NCI-H1092 treated with DMSO at 0.1 percent for 48 hours (cell line): Measurements from ENCODE around the gene IL1RAPL2.

Experiments
- DNase-seq: peaks from one replicate; lab custom pipeline; 2025; lab: John Stamatoyannopoulos, UW

IL1RAPL2 gene

DNA sequence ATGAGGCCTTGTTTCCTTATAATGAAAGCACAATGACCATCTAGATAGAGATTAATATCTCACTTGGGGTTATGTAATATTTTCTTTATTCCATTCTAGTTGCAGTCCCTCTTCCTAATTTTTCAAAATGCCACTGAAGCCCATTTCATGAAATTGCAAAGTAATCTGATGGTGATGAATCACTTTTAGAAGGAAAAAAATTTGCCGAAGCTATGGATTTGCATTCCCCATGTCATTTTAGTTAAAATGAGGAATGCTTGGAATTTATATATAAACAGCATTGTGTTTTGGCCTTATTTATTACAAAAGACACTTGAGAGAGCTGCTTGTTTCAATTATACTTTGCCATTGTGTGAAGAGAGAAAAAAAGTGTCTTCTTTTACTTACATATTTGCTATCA, 896.2 kb downstream of the IL1RAPL2 start:
- no peak for DNase-seq

DNA sequence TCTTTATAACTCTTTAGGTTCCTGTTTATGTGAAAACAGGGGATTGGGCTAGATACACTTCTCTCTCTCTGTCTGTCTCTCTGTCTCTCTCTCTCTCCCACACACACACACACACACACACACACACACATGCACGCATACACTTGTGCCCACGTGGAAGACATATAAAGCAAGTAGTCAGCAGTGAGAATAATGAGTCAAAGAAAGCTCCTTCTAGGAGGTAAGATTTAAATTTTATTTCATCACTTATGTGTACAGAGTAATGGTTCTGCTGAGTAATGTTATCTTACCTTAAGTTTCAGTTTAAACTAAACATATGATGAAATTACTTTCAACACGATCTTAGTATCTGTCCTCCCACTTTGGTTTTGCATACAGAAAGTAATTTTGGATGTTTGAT, 897.5 kb downstream of the IL1RAPL2 start:
- no peak for DNase-seq

DNA sequence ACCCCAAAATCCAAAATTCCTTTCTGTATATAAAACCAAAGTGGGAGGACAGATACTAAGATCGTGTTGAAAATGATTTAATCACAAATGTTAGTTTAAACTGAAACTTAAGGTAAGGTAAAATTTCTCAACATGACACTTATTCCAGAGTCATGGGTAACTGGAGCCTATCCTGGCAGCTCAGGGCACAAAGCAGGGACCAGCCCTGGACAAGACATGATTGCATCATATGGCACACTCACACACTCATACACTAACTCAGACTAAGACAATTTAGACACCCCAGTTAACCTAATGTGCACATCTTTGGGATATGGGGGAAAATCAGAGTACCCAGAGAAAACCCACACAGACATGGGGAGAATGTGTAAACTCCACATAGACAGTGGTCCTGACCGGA, 898.6 kb downstream of the IL1RAPL2 start:
- no peak for DNase-seq

GRCh38 chrX:105468741-105469140, 902.7 kb downstream of the IL1RAPL2 start:
- DNase-seq = no peak

DNA sequence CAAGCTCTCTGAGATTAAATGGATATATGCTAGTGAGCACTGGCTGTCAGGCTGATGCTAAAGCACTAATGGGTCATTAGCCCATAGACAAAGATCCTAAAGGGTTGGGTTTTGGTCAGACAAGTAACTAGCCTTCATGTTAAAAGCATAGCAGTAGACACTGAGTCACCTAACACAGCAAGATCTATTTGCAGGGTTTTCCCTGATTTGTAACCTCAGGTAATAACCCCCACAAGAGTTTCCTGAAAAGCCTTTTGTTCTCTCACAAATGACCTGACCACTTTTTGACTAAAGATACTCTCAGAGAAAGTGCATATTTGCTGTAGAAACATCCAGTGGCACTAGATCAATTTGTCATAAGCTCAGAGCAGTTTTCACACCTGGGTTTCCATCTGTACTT, 905.6 kb downstream of the IL1RAPL2 start:
- no peak for DNase-seq

- no peak for DNase-seq
Measured at GRCh38 chrX:105475801-105476200, 909.8 kb downstream of the IL1RAPL2 start.

DNA sequence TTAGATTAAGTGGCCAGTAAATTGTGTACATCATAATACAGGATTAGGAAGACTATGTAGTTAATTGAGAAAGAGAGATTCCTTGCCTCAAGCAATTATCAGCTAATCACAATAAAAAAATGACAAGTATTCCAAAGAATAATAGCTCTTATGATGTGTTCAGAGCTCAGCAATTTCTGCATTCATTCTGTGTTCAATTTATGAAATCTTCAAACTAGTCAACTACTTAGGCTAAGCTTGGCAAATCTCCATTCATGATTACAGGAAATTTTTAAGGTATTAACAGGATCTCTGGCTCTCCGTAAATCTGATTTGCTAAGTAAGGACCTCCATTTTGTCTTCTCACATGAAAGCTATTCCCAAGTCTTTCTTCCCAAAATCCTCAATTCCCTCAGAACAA, 911.4 kb downstream of the IL1RAPL2 start:
- no peak for DNase-seq

DNA sequence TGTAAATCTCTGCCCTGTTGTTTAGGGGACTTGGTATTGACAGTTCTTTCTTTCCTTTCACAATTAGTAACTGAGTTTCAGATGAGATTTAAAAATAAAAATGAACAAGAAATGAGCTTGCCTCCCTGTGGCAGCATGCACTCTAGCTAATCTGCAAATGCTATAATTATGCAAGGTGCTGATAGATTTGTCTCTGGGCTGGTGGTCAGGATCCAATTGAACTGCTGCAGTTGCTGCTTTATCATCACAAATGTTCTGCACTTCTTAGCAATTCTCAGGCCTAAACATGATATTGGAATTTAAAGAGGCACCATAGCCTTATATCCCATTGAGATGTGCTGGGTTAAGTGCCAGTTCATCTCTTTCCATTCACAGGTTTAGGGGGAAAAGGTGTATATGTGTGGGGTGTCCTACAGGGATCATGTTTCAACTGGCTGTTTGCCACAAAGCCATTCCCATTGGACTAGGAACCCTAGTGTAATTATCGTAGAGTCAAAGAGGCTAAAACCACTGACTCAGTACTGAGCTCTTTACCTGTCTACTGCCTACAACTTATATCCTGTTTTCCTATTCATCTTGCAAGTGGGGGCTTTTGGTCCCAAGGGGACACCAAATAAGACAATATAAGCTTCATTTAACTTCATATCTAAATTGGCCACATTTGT, 914.8 kb downstream of the IL1RAPL2 start:
- no peak for DNase-seq

- no peak for DNase-seq
Measured at GRCh38 chrX:105483011-105483410, 917.0 kb downstream of the IL1RAPL2 start.

DNA sequence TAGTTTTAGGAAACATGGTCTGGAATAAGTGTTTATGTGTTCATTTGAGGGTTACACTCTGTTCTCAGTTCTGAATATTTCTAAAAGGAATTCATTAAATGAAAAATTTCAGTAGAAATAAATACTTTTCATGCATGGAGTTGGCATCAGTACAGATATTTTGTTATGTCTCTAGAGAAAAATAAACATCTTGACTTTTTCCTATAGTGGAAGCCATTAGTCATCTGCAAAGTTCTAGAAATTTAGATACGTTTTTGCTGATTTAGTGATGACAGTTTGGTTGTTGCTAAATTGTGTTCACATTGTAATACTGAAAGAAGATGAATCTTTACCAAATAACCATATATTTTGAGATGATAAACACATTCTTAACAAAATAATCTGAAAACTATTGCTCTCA, 922.7 kb downstream of the IL1RAPL2 start:
- no peak for DNase-seq

DNA sequence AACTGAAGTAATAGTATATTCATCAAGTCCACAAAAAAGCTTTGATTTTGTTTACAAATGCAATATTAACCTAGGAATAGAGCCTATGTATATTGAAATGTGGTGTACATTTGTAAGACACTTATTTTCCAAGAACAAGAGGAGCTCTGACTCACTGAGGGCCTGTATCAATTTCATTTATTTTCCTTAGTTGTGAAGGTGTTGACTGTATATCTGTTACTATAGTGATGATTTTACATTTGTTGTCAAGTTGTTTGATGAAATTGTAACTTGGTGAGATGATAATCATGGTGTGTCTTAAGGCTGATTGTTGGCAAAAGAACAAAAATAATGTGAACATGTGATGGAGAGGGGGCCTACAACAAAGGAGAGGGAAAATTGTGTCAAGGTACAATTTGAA, 929.4 kb downstream of the IL1RAPL2 start:
- DNase-seq = no peak

DNA sequence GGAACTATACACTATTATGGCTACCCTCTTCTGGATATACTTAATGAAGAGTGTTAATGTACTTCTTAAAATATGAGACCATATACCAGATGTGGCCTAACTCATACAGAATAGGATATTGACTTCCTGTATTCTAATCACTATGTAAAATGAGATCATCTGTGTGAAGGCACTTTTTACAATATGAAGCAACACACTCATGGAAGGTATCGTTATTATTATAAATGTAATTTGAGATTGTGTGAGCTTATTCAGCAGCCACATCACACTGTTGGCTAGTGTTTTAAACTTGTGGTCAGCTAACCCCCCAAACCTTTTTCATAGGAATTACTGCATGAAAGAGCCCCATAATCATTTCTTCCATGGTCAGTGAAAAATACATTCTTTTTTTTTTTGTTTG, 936.3 kb downstream of the IL1RAPL2 start:
- no peak for DNase-seq

DNA sequence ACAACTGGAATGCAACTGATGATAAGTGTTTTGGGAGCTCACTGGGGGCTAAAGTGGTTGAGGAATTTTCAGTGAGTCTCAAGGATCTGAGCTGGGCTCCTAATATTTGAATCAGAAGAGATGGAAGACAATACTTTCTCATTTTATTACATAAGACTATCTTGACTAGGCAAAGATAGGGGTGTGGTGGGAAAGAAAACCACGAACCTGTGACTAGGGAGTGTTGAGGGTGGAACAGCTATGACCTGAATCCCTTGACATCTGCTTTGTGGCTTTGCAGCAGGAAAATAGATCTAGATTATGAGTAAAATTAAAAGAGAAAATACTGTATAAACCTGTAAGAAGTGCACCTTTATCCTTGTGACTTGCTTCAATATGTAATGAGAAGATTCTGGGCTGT, 949.6 kb downstream of the IL1RAPL2 start:
- DNase-seq = no peak

GRCh38 chrX:105526431-105526830, 960.4 kb downstream of the IL1RAPL2 start:
- DNase-seq = no peak

DNA sequence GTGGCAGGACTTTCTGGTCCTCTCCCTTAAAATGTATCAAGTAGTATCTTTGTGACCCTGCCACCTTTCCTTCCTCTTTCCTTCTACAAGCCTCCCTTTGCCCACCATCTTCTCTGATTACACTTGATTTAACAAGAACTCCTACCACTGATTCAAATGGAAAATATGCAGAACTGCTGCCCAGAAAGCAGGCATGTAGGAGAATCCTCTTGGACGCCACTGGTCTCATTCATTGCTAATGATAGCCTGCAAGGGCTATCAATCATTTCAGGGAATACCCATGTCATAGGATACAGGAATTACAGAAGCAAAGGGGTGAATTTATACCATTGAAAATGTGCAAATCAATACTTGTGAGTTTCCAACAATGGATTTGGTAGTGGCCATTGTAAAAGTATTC, 961.8 kb downstream of the IL1RAPL2 start:
- DNase-seq = no peak

GRCh38 chrX:105533951-105534350, 968.0 kb downstream of the IL1RAPL2 start:
- DNase-seq = no peak

DNA sequence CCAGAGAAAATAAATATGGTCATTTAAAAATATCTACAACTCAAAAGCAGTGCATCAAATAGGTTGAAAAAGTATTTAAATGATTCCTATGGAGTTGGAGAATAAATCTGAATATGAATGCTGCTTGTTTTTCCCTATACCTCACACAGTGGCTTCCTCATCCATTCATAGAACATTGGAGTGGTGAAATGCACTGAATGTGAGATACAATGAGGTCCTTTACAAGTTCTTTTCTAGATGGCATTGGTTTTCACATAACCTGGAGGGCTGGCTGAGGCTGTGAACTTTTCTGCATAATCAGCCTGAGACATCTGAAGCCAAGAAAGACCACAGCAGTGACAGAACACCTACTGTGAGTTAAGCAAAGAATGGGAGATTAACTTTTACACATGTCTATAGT, 977.3 kb downstream of the IL1RAPL2 start:
- DNase-seq = no peak

GRCh38 chrX:105550043-105550663, 984.2 kb downstream of the IL1RAPL2 start:
- no peak for DNase-seq

- no peak for DNase-seq
Measured at GRCh38 chrX:105552395-105552794, 986.4 kb downstream of the IL1RAPL2 start.

GRCh38 chrX:105553118-105553517, 987.1 kb downstream of the IL1RAPL2 start:
- DNase-seq = no peak

DNA sequence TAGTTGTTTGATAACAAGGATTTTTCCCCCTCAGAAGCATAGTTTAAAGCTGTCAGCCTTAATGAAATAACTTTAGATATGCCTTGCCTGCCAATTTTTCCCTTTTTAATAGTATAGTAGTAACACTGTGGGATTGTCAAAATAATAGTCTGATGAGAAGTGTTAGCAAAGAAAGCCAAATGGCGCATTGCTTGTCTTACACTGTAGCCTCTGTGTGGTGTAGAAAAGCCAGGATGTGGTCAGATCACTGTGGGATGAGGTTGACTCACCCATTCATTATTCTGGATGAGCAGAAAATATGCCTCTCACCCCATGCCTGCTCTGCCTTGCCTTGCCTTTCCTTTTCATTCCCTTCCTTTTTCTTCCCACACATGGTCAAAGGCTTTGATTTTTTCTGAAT, 998.5 kb downstream of the IL1RAPL2 start:
- DNase-seq = no peak

GRCh38 chrX:105565856-105566255, 999.9 kb downstream of the IL1RAPL2 start:
- no peak for DNase-seq

- no peak for DNase-seq
Measured at GRCh38 chrX:105567082-105567481, 1001.1 kb downstream of the IL1RAPL2 start.

- DNase-seq = no peak
Measured at GRCh38 chrX:105608745-105609144, 1042.7 kb downstream of the IL1RAPL2 start.
